Endometrium (tissue), 2 donors: ENCODE measurements around the gene YLPM1.

Experiments
- FAIRE-seq: peaks from 2 replicates; lab custom pipeline; 2012; peaks lifted over from hg19 to GRCh38; lab: Jason Lieb, UNC
- donor health status: control.
- donor health status: control.

Gene YLPM1

DNA sequence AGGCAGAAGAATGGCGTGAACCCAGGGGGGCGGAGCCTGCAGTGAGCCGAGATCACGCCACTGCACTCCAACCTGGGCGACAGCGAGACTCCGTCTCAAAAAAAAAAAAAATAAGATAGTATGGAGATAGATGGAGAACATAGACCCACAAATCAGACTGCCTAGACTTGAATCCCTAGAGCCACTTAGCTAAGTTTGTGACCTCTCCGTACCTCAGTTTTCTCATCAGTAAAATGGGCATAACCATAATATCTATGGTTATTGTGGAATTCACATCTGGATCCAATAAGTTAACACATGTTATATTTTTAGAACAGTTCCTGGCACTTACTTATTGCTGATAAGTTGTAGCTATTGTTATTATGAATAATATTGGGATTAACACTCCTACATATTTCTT, 105.6 kb downstream of the YLPM1 start:
- FAIRE-seq, result no peak

DNA sequence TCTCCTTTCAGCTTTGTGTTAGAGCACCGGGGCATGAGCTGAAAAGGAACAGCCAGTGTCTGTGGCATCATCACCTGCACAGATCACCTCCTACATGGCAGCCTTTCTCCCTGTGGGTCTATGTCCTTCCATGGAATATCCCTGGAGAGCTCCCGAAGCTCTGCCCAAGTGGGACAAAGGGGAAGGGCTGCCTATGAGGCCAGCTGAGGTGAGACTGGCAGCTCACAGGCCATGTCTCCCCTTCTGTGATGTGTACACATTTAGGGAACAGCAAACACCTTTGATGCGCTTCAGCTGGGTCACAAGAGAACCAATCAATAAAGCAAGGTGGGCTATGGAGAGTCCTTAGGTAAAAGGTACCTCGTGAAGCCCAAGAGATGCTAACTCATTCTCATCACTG, 108.7 kb downstream of the YLPM1 start:
- FAIRE-seq, result no peak

DNA sequence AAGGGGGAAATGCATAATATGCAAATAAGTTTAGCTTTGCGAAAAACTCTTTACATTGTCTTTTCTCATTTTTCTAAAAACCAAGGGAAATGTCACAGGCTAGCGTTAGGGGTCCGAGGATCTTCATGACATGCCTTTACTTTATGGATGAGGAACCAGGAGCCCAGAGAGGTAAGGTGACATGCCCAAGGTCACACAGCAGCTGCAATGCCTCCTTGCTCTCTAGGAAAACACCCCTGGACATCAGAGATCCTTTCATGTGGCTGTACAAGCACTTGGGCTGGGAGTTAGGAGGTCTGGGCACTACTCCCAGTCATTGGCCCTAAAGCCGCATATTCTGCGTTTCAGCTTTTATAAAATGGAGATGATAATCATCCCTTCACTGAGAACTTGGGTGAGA, 112.1 kb downstream of the YLPM1 start:
- FAIRE-seq, result no peak

DNA sequence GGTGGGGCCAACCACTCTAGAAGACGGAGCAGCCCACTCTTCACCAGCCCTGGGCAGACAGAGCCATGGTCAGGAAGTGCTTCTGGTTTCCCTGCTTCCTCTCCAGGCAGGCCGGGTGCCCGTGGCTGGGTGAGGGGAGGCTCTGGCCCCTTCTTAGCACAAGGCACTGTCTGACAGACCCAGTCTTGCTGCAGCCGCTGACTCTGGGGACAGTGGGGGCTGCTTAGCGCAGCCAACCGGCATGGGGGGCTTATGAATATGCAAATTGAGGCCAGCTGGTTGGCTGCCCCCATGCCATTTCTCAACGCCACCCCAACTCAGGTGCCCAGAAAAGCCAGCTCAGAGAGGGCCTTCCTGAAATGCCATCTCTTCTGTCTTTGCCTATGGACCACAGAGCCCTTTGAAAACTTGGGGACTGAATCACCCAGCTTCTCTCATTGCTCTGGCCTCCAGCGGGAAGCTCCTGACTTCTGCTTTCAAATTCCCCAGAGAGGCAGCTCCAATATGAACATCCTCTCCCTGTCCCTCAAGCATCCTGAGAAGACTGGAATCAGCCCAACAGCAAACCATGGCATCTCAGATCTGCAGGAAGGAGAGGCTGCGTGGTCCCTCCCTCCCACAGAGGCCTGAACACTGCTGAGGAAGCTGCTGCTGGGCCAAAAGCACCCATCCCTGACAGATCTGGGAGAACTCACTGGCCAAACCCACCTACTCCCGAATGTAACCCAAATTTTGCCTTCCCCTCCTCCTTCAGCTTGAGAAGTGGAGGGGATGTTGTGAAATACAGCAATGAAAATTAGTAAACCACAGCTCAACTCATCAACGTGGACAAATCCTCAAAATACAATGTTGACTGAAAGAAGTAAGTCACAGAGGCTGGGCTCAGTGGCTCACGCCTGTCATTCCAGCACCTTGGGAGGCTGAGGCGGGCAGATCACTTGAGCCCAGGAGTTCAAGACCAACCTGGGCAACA, 113.1 kb downstream of the YLPM1 start, which contains the start of gene PROX2:
TSS of gene PROX2 (minus strand) at position 205 of the 973 bp plus-strand sequence. CDS start 12,311 bp downstream, outside the sequence.
- no peak for FAIRE-seq

DNA sequence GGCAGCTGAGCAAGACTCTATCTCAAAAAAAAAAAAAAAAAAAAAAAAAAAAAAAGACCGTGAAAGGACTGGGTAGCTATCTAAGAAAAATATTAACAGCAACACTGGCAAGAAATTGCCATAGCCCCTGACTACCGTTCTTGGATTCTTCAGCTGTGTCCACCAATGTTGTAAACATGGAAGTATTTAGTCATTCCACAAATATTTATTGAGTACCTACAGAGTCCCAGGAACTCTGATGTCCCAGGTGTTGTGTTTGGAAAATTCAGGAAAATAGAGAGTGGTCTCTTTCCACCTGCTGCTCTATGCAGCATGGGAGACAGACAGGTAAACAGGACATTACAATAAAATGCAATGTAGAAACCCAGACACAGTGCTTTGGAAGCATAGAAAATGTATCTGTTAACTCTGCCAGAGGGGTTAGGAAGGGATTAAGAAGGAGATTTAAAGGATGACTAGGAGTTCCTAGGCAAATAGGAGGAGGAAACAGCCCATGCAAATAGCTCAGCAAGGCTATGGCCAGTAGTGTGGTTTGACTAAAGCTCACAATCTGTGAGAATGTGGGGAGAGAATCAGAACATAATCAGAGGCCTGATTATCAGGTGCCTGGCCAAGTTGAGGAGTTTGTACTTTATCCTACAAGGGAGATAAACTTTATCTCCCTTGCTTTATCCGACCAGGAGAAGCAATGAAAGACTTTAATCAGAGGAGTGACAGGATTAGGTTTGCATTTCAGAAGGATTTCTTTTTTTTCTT, 116.5 kb downstream of the YLPM1 start:
- FAIRE-seq, result no peak

- no peak for FAIRE-seq
Observed at GRCh38 chr14:74881431-74882102, 118.5 kb downstream of the YLPM1 start, which contains the start of gene DLST. DLST (plus strand) TSS chr14:74881916; CDS start chr14:74881954, 38 bp downstream.

GRCh38 chr14:74882103-74882920, 119.2 kb downstream of the YLPM1 start:
- no peak for FAIRE-seq
